Gastroesophageal sphincter (tissue), 3 donors: ENCODE data around the gene TNFRSF1A.

Source experiments
- EP300 ChIP-seq: sonication (generic); formaldehyde crosslinking; IDR thresholded peaks from one replicate; pipeline ENCODE4 v1.6.1; 2017; ENCODE audit warnings: antibody characterized with exemption, mild to moderate bottlenecking
- POLR2A ChIP-seq, 2 donors: fragments of 450-650 bp; IDR thresholded peaks; one replicate each; pipeline ENCODE4 v1.6.1; 2017; ENCODE audit warnings: antibody characterized with exemption in 2 of 2, mild to moderate bottlenecking in 2 of 2, moderate library complexity in 1 of 2
- POLR2AphosphoS5 ChIP-seq: sonication (generic); formaldehyde crosslinking; IDR thresholded peaks from one replicate; pipeline ENCODE4 v1.6.1; 2017; ENCODE audit warnings: antibody characterized with exemption
- TF ChIP-seq, protein P1 (sequence below), 4 experiments: fragments of 200-600 bp in 2 of 4; fragments of 450-650 bp in 2 of 4; sonication (generic) in 1 of 4; IDR thresholded peaks; one replicate each; pipeline ENCODE4 v1.5.1; 2017 to 2019; ENCODE audit warnings: antibody characterized with exemption in 4 of 4, mild to moderate bottlenecking in 2 of 4, moderate library complexity in 2 of 4

DNA sequence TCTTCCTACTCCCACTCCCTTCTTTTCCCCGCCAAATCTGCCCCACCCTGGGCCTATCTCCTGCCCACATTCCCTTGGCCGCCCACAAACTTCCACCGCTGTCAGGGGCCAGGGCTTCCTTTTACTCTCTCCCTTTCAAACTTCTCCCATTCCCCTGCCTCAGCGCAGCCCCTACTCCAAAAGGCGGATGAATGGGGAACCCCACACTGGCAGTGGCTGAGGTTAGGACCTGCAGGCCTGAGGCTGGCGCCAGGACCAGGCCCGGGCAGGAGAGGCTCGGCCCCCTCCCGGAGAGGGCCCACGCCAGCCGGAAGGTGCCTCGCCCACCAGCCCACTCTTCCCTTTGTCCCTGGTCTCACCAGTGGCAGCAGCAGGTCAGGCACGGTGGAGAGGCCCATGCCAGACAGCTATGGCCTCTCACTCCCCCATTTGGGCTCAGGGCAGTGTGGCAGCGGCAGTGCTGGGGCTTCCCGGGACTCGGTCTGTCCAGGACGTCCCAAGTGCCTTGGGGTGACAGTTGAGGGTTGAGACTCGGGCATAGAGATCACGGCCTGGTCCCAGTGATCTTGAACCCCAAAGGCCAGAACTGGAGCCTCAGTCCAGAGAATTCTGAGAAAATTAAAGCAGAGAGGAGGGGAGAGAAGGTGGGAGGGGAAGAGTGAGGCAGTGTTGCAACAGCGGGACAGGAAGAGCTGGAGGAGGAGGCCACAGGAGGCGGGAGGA is at the start of gene TNFRSF1A:
- TF ChIP-seq POLR2A (IDR thresholded peaks at IDR 0.05), result peak in 1 of 2 donors; percentile 44
- TF ChIP-seq, protein P1, sequence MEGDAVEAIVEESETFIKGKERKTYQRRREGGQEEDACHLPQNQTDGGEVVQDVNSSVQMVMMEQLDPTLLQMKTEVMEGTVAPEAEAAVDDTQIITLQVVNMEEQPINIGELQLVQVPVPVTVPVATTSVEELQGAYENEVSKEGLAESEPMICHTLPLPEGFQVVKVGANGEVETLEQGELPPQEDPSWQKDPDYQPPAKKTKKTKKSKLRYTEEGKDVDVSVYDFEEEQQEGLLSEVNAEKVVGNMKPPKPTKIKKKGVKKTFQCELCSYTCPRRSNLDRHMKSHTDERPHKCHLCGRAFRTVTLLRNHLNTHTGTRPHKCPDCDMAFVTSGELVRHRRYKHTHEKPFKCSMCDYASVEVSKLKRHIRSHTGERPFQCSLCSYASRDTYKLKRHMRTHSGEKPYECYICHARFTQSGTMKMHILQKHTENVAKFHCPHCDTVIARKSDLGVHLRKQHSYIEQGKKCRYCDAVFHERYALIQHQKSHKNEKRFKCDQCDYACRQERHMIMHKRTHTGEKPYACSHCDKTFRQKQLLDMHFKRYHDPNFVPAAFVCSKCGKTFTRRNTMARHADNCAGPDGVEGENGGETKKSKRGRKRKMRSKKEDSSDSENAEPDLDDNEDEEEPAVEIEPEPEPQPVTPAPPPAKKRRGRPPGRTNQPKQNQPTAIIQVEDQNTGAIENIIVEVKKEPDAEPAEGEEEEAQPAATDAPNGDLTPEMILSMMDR (IDR thresholded peaks at IDR 0.05), result no peak
- no peak for TF ChIP-seq EP300
- TF ChIP-seq POLR2AphosphoS5, result peak; percentile 79
